Neural crest cell (in vitro differentiated cells): ENCODE measurements around the gene HSPB7. TPM values are rescaled to one million over a fixed set of nuclear protein-coding genes. Genes with fewer than 3 reads are reported as not detected.

ENCODE experiments used
- DNase-seq: peaks from one replicate; pipeline ENCODE4 v3.0.0; 2021; ENCODE audit warnings: low read depth, mixed read lengths, low spot score
- H3K27ac Mint-ChIP-seq: one replicate; pipeline ENCODE4 v1.8.0; 2021; ENCODE audit warnings: mild to moderate bottlenecking, mixed read lengths; ENCODE audit not compliant: unreplicated experiment
- H3K27me3 Mint-ChIP-seq: 2 replicates; pipeline ENCODE4 v1.8.0; 2021; ENCODE audit warnings: low read depth, mild to moderate bottlenecking, mixed read lengths
- H3K36me3 Mint-ChIP-seq: 2 replicates; pipeline ENCODE4 v1.8.0; 2021; ENCODE audit warnings: low read depth, mild to moderate bottlenecking, mixed read lengths
- H3K4me1 Mint-ChIP-seq: 2 replicates; pipeline ENCODE4 v1.8.0; 2021; ENCODE audit warnings: mixed read lengths
- H3K4me3 Mint-ChIP-seq: one replicate; pipeline ENCODE4 v1.8.0; 2021; ENCODE audit warnings: mild to moderate bottlenecking, mixed read lengths
- H3K9me3 Mint-ChIP-seq: 2 replicates; pipeline ENCODE4 v1.8.0; 2021; ENCODE audit warnings: mixed read lengths
- total RNA-seq: library from RNA; stranded (reverse); gene quantifications from 2 replicates; pipeline ENCODE4 v1.2.1, GENCODE V29; 2021
- TF ChIP-seq, protein P1 (sequence below): fragments of 200-600 bp; sonication (generic); conservative IDR thresholded peaks from 2 replicates; pipeline ENCODE4 v1.5.0; 2021; ENCODE audit warnings: antibody characterized with exemption, mild to moderate bottlenecking

Gene HSPB7
- total RNA-seq, 1 donor from 2014 or later: not detected

DNA sequence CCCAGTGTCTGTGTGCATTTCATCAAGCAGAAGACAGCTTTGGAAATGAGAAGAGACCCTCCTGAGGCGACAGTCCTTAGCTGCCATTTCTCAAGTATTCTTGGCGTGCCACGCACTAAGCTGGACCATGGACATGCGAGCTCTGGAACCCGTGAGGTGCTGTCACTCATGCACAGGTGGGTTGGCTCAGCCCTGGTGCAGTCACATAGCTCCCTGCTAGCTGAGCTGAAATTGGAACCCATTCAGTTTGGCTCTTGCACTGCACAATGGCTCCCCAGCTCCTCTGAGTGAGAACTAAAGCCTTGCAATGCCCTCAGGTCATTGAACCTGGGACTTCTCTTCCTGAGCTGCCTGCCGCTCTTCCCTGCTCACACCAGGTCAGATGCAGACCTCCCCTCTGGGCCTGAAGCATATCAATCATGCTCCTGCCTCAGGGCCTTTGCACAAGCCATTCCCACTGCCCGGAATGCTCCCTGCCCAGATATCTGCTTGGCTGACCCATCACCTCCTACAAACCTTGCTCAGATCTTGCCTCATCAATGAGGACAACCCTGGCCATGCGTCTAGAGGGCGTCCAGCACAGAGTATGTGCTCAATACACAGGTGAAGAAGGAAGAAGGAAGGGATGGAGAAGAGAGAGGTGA, 20.1 kb downstream of the HSPB7 start:
- no peak overlapping the region for H3K4me3 Mint-ChIP-seq
- DNase-seq: no peak
- H3K27me3 Mint-ChIP-seq: peaks cover 4% of the 10 kb centered on the region
- H3K4me1 Mint-ChIP-seq: no peaks in the 10 kb centered on the region
- no peak overlapping the region for H3K27ac Mint-ChIP-seq
- no peaks in the 10 kb centered on the region for H3K36me3 Mint-ChIP-seq
- TF ChIP-seq, protein P1, sequence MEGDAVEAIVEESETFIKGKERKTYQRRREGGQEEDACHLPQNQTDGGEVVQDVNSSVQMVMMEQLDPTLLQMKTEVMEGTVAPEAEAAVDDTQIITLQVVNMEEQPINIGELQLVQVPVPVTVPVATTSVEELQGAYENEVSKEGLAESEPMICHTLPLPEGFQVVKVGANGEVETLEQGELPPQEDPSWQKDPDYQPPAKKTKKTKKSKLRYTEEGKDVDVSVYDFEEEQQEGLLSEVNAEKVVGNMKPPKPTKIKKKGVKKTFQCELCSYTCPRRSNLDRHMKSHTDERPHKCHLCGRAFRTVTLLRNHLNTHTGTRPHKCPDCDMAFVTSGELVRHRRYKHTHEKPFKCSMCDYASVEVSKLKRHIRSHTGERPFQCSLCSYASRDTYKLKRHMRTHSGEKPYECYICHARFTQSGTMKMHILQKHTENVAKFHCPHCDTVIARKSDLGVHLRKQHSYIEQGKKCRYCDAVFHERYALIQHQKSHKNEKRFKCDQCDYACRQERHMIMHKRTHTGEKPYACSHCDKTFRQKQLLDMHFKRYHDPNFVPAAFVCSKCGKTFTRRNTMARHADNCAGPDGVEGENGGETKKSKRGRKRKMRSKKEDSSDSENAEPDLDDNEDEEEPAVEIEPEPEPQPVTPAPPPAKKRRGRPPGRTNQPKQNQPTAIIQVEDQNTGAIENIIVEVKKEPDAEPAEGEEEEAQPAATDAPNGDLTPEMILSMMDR: no peak
- no peaks in the 10 kb centered on the region for H3K9me3 Mint-ChIP-seq

DNA sequence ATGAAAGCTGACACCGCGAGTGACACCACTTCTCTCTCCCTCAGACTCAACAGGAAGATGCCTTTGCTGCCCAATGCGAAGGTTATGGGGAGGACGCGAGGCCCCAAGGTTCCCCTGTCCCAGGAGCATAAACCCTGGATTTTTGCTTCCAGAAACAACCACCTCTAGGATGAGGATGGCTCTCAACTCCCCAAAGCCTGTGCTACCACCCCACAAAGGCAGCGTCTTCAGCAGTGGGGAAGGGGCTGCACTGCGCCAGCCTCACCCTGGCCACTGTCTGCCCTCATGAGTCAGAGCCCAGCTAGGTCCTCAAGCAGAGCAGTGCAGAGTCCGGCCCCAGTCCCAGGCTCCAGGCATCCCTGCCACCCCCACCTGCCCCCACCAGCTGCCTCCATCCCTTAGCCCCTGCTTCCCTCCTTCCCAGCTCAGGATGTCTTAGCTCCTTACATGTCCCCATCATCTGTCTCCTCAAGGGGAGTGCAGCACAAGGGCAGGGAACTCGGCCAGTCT, 20.7 kb downstream of the HSPB7 start:
- no peak for DNase-seq
- Mint-ChIP-seq H3K4me3 (no peak overlapping the region), H3K4me1 (no peaks in the 10 kb centered on the region), H3K36me3 (no peaks in the 10 kb centered on the region), H3K27me3 (peaks cover 4% of the 10 kb centered on the region), H3K9me3 (no peaks in the 10 kb centered on the region), H3K27ac (no peak overlapping the region)
- TF ChIP-seq, protein P1: no peak

DNA sequence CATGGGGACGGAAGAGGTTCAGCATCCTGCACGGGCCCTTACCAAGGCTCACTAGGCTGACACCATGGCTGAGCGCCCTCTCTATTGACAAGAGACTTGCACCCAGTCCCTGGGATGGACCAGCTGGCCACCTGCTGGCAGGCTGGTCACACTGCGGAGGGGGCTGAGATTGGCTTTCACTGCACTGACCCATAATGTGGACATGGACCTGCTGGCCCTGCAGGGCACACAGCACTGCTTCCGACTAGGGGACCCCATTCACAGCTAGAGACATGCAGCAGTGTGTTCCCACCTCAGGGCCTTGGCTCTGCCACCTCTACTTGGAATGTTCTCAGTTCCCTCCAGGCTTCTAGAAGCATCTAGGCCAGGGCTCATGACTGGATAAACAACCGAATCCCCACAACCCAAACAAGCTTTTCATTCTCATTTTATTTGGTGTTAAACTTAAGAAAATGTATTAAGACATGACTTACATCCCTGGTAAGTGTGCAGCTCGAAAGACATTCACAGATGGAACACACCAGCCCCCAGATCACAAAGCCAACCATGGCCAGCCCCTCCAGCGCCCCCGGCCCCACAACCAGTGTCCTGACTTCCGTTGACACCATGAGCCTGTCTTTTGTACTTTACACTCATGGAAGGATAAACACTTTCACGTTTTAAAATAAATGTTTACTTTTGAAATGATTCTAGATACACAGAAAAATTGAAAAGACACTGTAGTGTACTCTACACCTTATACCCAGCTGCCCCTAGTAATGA, 23.1 kb downstream of the HSPB7 start:
- no peaks in the 10 kb centered on the region for H3K9me3 Mint-ChIP-seq
- no peak overlapping the region for H3K27ac Mint-ChIP-seq
- peaks cover 4% of the 10 kb centered on the region for H3K27me3 Mint-ChIP-seq
- DNase-seq: peak; percentile 48
- TF ChIP-seq, protein P1: peak; percentile 67
- no peaks in the 10 kb centered on the region for H3K4me1 Mint-ChIP-seq
- H3K36me3 Mint-ChIP-seq: no peaks in the 10 kb centered on the region
- H3K4me3 Mint-ChIP-seq: no peak overlapping the region

DNA sequence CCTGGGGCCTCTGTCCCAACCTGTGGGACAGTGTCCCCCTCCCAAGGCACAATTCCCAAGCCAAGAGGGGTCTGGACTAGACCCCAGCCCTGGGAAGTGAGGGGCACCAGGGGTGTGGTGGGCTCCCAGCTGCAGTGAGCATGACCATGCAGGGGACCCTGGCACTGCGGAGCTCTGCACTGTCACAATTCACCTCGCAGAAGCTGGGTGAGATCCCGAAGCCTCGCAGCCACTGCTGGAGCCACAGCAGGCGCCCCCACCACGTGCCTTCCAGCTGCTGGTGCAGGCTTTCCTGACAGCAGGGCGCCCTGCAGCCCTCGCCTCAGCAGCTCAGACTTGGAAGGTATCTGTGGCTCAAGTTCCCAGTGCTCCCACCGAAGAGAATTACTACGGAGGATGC, 23.8 kb downstream of the HSPB7 start:
- H3K9me3 Mint-ChIP-seq: no peaks in the 10 kb centered on the region
- TF ChIP-seq, protein P1: no peak
- no peak for DNase-seq
- no peak overlapping the region for H3K4me3 Mint-ChIP-seq
- no peaks in the 10 kb centered on the region for H3K36me3 Mint-ChIP-seq
- H3K27me3 Mint-ChIP-seq: peaks cover 4% of the 10 kb centered on the region
- H3K4me1 Mint-ChIP-seq: no peaks in the 10 kb centered on the region
- no peak overlapping the region for H3K27ac Mint-ChIP-seq

DNA sequence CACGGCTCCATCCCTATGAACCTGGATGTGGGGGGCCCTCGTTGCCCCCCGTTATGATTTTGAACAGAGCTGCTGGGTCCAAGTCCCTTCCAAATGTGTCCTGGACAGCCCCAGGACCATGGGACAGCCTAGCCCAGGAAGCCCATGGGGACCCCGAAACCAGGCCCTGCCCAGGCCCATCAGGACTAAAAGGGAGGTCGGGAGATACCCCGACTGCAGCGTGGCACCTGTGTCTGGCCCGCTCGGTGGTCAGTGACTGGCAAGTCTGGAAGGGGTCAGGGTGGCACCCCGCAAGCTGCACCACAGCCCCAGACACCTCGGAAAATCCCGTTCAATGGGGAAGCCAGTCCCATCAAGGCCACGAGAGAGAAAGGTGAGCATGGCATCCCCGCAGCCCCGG, 24.2 kb downstream of the HSPB7 start:
- Mint-ChIP-seq H3K27me3 (peaks cover 4% of the 10 kb centered on the region), H3K36me3 (no peaks in the 10 kb centered on the region), H3K4me1 (no peaks in the 10 kb centered on the region), H3K4me3 (no peak overlapping the region), H3K27ac (no peak overlapping the region), H3K9me3 (no peaks in the 10 kb centered on the region)
- no peak for DNase-seq
- TF ChIP-seq, protein P1: no peak
